ENCODE data around the gene HOOK2. TPM values are rescaled to one million over a fixed set of nuclear protein-coding genes. Genes with fewer than 3 reads are reported as not detected.

HOOK2 gene
- total and polyA plus RNA-seq, 2 of the 8 experiments (the other 6 are each of a cell fraction or from before 2014, with no cell fraction given): 23.8 to 63.2 TPM

DNA sequence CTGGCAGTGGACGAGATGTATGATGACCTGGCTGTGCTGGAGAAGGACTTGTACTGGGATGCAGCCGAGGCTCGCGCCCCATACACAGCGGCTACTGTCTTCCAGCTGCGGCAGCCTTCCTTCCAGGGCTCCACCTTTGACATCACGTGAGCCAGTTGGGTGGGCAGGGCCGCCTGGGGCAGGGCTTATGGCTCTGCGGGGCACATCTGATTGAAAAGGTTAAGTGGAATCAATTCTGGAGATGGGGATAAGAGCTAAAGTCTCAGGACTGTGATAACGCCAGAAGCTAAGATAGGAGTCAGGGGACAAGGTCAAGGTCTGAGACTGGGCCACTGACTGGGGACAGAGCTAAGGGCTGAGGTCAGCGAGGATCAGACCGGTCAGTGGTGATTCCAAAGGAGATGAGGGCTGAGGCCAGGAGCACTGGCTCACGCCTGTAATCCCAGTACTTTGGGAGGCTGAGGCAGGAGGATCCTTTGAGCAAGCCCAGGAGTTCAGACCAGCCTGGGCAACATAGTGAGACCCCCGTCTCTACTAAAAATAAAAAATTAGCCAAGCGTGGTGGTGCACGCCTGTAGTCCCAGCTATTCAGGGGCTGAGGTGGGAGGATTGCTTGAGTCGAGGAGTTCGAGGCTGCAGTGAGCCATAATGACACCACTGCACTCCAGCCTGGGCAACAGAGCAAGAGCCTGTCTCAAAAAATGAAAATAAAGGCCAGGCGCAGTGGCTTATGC is 19.0 kb downstream of the HOOK2 start:
- Histone ChIP-seq H3K4me1 (replicated peaks in 1 of 4; ENCODE audit: control insufficient read depth in 3 of 4, insufficient read depth in 4 of 4, low read length in 3 of 4) (peaks cover 0 to 9% (median 6%) of the 10 kb centered on the region in 4 experiments; a peak in 6 of 7 replicates), H2AFZ (ENCODE audit: low read length) (no peak overlapping the region), H3K14ac (ENCODE audit: insufficient read length) (no peak overlapping the region), H3K9ac (replicated peaks in 1 of 4; ENCODE audit: extremely low read depth in 1 of 4, low read depth in 3 of 4, low read length in 3 of 4) (no peak overlapping the region), H2BK120ac (replicated peaks; ENCODE audit: low read depth, low read length) (no peak overlapping the region), H3K18ac (ENCODE audit: extremely low read depth, low read length) (no peak overlapping the region), H2BK12ac (ENCODE audit: low read depth, low read length) (no peak overlapping the region), H3K56ac (replicated peaks; ENCODE audit: insufficient read length, low read depth, low read length) (no peak overlapping the region), H3K27me3 (replicated peaks in 1 of 4; ENCODE audit: control insufficient read depth in 3 of 4, extremely low read depth in 1 of 4, insufficient read depth in 3 of 4, low read length in 3 of 4) (no peaks in the 10 kb centered on the region; a peak in 3 of 7 replicates), H3K79me1 (ENCODE audit: low read depth, low read length) (no peaks in the 10 kb centered on the region), H3K4ac (replicated peaks; ENCODE audit: insufficient read length, low read depth, low read length) (no peak overlapping the region), H3K27ac (ENCODE audit: low read depth, low read length) (no peak overlapping the region), H4K5ac (ENCODE audit: insufficient read length, low read depth, low read length) (no peak overlapping the region), H3K23me2 (ENCODE audit: low read depth, low read length) (peaks cover 9% of the 10 kb centered on the region), H4K20me1 (replicated peaks in 1 of 2; ENCODE audit: control insufficient read depth in 1 of 2, insufficient read depth in 2 of 2, low read length in 2 of 2) (no peaks in the 10 kb centered on the region), H2BK5ac (ENCODE audit: low read depth, low read length) (no peak overlapping the region), H4K8ac (ENCODE audit: extremely low read depth, insufficient read depth, low read length) (no peak overlapping the region), H2BK15ac (ENCODE audit: low read length) (no peak overlapping the region), H2AK5ac (ENCODE audit: low read depth, low read length) (no peak overlapping the region), H3K79me2 (ENCODE audit: control insufficient read depth in 1 of 2, insufficient read depth in 2 of 2, low read length in 2 of 2) (no peaks in the 10 kb centered on the region), H3K23ac (ENCODE audit: insufficient read length) (no peak overlapping the region), H2BK20ac (ENCODE audit: low read length) (no peak overlapping the region), H3K9me3 (ENCODE audit: insufficient read depth in 2 of 2, low read depth in 1 of 2, low read length in 1 of 2) (no peaks in the 10 kb centered on the region), H3K4me2 (ENCODE audit: insufficient read depth in 1 of 2, low read depth in 2 of 2, low read length in 2 of 2) (no peak overlapping the region), H3K36me3 (ENCODE audit: control insufficient read depth in 2 of 4, insufficient read depth in 4 of 4, low read length in 3 of 4) (no peaks in the 10 kb centered on the region; a peak in 1 of 8 replicates), H3K4me3 (ENCODE audit: extremely low read depth in 1 of 4, insufficient read depth in 2 of 4, low read depth in 3 of 4, low read length in 4 of 4) (no peak overlapping the region), H4K91ac (replicated peaks; ENCODE audit: insufficient read length, low read length) (no peak overlapping the region)
- ChIA-PET POLR2A (ENCODE audit: partially characterized antibody) (interaction anchor here (0.9 to 8.1 kb wide), 10 partner anchors 7 to 45 kb away, joined by 3 to 70 read pairs (median 8); partner anchors contain the start of genes PRDX2, THSD8, TNPO2 and TRIR), CTCF (ENCODE audit: partially characterized antibody) (interaction anchor here (0.6 to 17.5 kb wide), 7 partner anchors 11 to 149 kb away, joined by 3 to 288 read pairs (median 7); partner anchors contain the start of genes GCDH, GET3, JUNB and PRDX2)
- DNase-seq (ENCODE audit: low read depth in 1 of 2, low spot score in 2 of 2): no peak
- 96% methylated on average over 19 of the region's 19 CpGs; no CpG with 5 or more reads in 1 of the 2 experiments for WGBS, 2 experiments (ENCODE audit: extremely low coverage in 1 of 2, insufficient coverage in 1 of 2, insufficient read length in 1 of 2, insufficient replicate concordance in 2 of 2, low coverage in 1 of 2, low lambda C conversion rate in 2 of 2, missing lambda C conversion rate in 1 of 2)
- FAIRE-seq: no peak
- TF ChIP-seq HDAC6 (IDR thresholded peaks at IDR 0.05; ENCODE audit: low read depth, low read length) (no peak), CREB1 (IDR thresholded peaks at IDR 0.05) (no peak), EGR1 (IDR thresholded peaks at IDR 0.05; ENCODE audit: borderline replicate concordance, low read depth, low read length) (no peak)
